ENCODE measurements around the gene MAL. TPM values are rescaled to one million over a fixed set of nuclear protein-coding genes. Genes with fewer than 3 reads are reported as not detected.

Gene MAL
- total RNA-seq, 6 donors from 2014 or later = 3.7 to 13.0 (median 5.0) TPM; not detected in 1

DNA sequence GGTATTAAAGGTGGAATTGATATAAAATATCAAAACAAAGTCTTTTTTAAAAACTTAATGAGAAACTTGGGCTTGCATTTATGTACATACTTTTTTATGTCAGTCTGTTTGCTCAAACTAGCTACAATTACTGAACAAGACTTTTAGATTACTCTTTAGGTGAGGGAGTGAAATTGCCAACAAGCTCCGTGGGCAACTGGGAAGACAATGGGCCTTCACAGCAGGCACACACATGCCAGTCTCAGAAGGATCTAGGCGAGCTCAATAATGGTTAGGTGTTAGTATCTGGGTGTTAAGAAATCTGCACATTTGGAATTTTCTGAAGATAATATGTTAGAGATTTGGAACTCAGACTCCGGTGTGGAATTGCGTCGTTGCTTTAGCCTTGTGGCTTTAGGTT, 23.0 kb upstream of the MAL start:
- peaks cover 0 to 10% (median 0%) of the 10 kb centered on the region in 4 donors for H3K4me1 ChIP-seq
- DNase-seq (no peak), ATAC-seq (ENCODE audit: low FRiP score in 2 of 2) (no peak)
- no peaks in the 10 kb centered on the region for H3K36me3 ChIP-seq
- no peak for TF ChIP-seq EP300 (IDR thresholded peaks at IDR 0.05)
- no peak for TF ChIP-seq POLR2AphosphoS5 (IDR thresholded peaks at IDR 0.05)
- TF ChIP-seq POLR2A (IDR thresholded peaks at IDR 0.05) = no peak
- TF ChIP-seq, protein P1, sequence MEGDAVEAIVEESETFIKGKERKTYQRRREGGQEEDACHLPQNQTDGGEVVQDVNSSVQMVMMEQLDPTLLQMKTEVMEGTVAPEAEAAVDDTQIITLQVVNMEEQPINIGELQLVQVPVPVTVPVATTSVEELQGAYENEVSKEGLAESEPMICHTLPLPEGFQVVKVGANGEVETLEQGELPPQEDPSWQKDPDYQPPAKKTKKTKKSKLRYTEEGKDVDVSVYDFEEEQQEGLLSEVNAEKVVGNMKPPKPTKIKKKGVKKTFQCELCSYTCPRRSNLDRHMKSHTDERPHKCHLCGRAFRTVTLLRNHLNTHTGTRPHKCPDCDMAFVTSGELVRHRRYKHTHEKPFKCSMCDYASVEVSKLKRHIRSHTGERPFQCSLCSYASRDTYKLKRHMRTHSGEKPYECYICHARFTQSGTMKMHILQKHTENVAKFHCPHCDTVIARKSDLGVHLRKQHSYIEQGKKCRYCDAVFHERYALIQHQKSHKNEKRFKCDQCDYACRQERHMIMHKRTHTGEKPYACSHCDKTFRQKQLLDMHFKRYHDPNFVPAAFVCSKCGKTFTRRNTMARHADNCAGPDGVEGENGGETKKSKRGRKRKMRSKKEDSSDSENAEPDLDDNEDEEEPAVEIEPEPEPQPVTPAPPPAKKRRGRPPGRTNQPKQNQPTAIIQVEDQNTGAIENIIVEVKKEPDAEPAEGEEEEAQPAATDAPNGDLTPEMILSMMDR (IDR thresholded peaks at IDR 0.05) = no peak
- H3K9me3 ChIP-seq = no peaks in the 10 kb centered on the region
- 84% methylated on average over 5 of the region's 5 CpGs for WGBS, 2 donors
- no peak overlapping the region for H3K27ac ChIP-seq
- H3K4me3 ChIP-seq = no peak overlapping the region
- H3K27me3 ChIP-seq = no peaks in the 10 kb centered on the region

- TF ChIP-seq EP300 (IDR thresholded peaks at IDR 0.05) = no peak
- no peak for TF ChIP-seq POLR2AphosphoS5 (IDR thresholded peaks at IDR 0.05)
- TF ChIP-seq POLR2A (IDR thresholded peaks at IDR 0.05) = no peak
- TF ChIP-seq, protein P1 (IDR thresholded peaks at IDR 0.05) = no peak
- H3K36me3 ChIP-seq = no peaks in the 10 kb centered on the region
- 91 to 92% methylated on average over 1 to 5 of the region's 5 CpGs for WGBS, 2 donors
- ATAC-seq (ENCODE audit: low FRiP score in 2 of 2) (no peak), DNase-seq (no peak)
- H3K4me1 ChIP-seq = no peaks in the 10 kb centered on the region
- no peaks in the 10 kb centered on the region for H3K27me3 ChIP-seq
- H3K4me3 ChIP-seq = no peak overlapping the region
- H3K9me3 ChIP-seq = no peaks in the 10 kb centered on the region
- H3K27ac ChIP-seq = no peak overlapping the region
Measured at GRCh38 chr2:95004287-95004686, 21.2 kb upstream of the MAL start.

DNA sequence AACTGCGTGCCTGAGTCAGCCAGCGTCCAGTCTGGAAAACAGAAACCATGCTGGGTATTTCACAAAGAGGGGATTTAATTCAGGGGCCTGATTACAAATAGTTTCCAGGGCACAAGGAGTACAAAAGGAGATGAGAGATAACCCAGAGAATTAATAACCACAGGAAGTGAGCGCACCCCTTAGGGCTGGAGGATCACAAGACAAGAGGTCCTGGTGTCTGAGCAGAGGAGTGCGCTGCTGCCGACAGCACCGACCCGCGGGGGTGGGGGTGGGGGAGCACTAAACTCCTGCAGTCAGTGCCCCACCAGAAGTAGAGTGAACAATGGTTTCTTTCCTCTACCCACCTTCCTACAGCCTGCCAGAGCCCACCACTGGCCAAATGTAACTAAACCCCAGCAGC, 20.8 kb upstream of the MAL start:
- TF ChIP-seq POLR2AphosphoS5 (IDR thresholded peaks at IDR 0.05) (no peak), POLR2A (IDR thresholded peaks at IDR 0.05) (no peak), EP300 (IDR thresholded peaks at IDR 0.05) (no peak)
- TF ChIP-seq, protein P1 (IDR thresholded peaks at IDR 0.05) = no peak
- Histone ChIP-seq H3K36me3 (no peaks in the 10 kb centered on the region), H3K27me3 (no peaks in the 10 kb centered on the region), H3K27ac (no peak overlapping the region), H3K4me3 (no peak overlapping the region), H3K9me3 (no peaks in the 10 kb centered on the region), H3K4me1 (no peaks in the 10 kb centered on the region)
- 51 to 83% methylated on average over 4 to 8 of the region's 8 CpGs for WGBS, 2 donors
- ATAC-seq (ENCODE audit: low FRiP score in 2 of 2) (no peak), DNase-seq (no peak)

DNA sequence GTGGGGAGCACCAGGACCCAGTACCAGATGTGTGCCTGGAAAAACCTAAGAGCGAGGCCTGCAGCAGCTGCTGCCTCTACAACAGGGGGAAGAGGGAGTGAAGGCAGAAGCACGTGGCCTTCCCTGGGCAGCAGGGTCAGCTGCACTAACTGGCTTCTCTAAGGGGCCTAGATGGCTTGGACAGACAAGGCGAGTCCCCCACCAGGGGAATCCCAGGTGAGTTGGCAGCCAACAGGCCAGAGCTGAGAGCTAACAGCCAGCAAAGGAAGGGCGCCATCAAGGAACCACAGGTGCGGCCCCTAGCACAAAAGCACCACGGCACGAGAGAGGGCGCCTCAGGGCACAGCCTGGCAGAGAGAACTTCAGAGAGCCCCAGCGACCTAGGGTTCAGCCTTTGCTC, 19.8 kb upstream of the MAL start:
- no peaks in the 10 kb centered on the region for H3K4me1 ChIP-seq
- no peak overlapping the region for H3K27ac ChIP-seq
- TF ChIP-seq POLR2AphosphoS5 (IDR thresholded peaks at IDR 0.05) = no peak
- TF ChIP-seq, protein P1 (IDR thresholded peaks at IDR 0.05) = no peak
- TF ChIP-seq EP300 (IDR thresholded peaks at IDR 0.05) = no peak
- no peak for TF ChIP-seq POLR2A (IDR thresholded peaks at IDR 0.05)
- ATAC-seq (ENCODE audit: low FRiP score in 2 of 2) = no peak
- H3K36me3 ChIP-seq = no peaks in the 10 kb centered on the region
- no peak overlapping the region for H3K4me3 ChIP-seq
- no peaks in the 10 kb centered on the region for H3K27me3 ChIP-seq
- DNase-seq = no peak
- H3K9me3 ChIP-seq = no peaks in the 10 kb centered on the region
- WGBS, 2 donors = 85% methylated on average over 7 to 9 of the region's 9 CpGs

GRCh38 chr2:95006588-95006987, 18.9 kb upstream of the MAL start:
- Histone ChIP-seq H3K9me3 (no peaks in the 10 kb centered on the region), H3K4me1 (no peaks in the 10 kb centered on the region), H3K27me3 (no peaks in the 10 kb centered on the region), H3K27ac (no peak overlapping the region), H3K4me3 (no peak overlapping the region), H3K36me3 (no peaks in the 10 kb centered on the region)
- WGBS, 2 donors = 68 to 82% methylated on average over 7 of the region's 7 CpGs
- ATAC-seq (ENCODE audit: low FRiP score in 2 of 2) (no peak), DNase-seq (no peak)
- TF ChIP-seq, protein P1 (IDR thresholded peaks at IDR 0.05) = no peak
- no peak for TF ChIP-seq POLR2AphosphoS5 (IDR thresholded peaks at IDR 0.05)
- TF ChIP-seq POLR2A (IDR thresholded peaks at IDR 0.05) = no peak
- TF ChIP-seq EP300 (IDR thresholded peaks at IDR 0.05) = no peak

Data from upper lobe of left lung (tissue), 6 donors.